ENCODE measurements around the gene RNF19B.
"Not testable (repeated sequence)": the region's sequence is repeated elsewhere in the genome, so short reads cannot be mapped to it uniquely, and the experiment has no call there.

RNF19B gene, protein sequence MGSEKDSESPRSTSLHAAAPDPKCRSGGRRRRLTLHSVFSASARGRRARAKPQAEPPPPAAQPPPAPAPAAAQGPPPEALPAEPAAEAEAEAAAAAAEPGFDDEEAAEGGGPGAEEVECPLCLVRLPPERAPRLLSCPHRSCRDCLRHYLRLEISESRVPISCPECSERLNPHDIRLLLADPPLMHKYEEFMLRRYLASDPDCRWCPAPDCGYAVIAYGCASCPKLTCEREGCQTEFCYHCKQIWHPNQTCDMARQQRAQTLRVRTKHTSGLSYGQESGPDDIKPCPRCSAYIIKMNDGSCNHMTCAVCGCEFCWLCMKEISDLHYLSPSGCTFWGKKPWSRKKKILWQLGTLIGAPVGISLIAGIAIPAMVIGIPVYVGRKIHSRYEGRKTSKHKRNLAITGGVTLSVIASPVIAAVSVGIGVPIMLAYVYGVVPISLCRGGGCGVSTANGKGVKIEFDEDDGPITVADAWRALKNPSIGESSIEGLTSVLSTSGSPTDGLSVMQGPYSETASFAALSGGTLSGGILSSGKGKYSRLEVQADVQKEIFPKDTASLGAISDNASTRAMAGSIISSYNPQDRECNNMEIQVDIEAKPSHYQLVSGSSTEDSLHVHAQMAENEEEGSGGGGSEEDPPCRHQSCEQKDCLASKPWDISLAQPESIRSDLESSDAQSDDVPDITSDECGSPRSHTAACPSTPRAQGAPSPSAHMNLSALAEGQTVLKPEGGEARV

DNA sequence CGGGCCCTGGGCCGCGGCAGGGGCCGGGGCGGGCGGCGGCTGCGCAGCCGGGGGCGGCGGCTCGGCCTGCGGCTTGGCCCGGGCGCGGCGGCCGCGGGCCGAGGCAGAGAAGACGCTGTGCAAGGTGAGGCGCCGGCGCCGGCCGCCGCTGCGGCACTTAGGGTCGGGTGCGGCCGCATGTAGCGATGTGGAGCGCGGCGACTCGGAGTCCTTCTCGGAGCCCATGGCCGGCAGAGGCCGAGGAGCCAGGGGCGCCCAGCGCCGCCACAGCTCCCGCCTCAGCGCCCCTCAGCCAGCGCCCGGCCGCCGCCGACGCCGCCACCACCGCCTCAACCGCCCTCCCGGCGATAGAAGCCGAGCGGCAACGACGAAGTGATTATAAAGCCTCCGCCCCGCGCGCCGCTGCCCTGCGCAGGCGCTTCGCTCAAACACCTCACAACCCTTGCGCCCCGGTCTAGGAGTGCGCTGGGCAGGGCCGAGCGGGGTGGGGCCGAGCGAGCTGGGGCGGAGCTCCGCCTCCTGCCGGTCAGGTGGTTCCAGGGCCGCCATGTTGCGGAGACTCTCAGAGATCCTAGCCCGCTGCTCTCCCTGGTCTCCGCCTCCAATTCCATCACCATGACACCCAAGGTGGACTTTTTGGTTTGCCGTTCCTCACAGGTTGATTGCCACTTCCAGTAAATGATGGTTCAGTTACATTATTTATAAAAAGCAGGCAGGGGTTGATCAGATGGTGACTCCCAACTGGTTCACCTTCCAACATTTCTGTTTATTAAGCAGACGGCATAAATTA, at the start of gene RNF19B:
Gene RNF19B, minus strand, starts transcription at position 349 of the 790 bp plus-strand sequence. Its CDS starts 124 bp downstream, at position 225.
- peak; percentile 90 to 94 for DNase-seq

DNA sequence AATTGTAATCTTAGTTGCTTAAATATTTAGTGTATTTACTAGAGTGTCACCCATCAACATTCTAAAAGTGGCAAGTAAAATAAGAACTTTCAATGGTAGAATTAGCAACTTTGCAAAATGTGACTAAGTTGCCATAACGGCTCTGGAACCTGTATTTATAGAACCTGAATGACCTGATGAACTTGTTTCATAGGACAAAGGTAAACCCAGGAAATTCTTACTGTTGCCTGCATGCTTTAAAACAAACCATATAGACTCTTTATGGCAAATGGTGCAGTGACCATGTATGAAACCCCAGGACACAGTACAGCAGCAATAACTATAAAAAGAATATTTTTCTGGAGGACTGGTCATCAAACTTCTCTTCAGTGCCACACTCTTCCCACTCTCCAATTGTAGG, 49.2 kb upstream of the RNF19B start:
- DNase-seq = no peak

DNA sequence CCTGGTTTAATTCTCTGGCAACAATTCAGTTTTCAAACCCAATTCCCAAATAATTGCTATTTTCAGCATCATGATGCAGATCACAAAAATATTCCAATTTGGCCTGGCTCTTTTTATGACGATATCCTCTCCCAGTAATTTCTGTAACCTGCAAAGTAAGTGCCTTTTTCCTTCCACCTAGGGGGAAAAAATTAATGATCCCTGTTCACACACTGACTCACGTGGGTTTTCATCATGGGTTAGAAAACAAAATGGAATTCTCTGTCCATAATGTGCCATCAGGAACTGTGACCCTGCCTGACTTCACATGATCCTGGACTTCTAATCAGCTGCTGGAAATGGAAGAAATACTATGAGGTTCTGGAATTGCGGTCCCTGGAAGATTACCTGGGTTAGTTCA, 47.6 kb upstream of the RNF19B start:
- DNase-seq = no peak

DNA sequence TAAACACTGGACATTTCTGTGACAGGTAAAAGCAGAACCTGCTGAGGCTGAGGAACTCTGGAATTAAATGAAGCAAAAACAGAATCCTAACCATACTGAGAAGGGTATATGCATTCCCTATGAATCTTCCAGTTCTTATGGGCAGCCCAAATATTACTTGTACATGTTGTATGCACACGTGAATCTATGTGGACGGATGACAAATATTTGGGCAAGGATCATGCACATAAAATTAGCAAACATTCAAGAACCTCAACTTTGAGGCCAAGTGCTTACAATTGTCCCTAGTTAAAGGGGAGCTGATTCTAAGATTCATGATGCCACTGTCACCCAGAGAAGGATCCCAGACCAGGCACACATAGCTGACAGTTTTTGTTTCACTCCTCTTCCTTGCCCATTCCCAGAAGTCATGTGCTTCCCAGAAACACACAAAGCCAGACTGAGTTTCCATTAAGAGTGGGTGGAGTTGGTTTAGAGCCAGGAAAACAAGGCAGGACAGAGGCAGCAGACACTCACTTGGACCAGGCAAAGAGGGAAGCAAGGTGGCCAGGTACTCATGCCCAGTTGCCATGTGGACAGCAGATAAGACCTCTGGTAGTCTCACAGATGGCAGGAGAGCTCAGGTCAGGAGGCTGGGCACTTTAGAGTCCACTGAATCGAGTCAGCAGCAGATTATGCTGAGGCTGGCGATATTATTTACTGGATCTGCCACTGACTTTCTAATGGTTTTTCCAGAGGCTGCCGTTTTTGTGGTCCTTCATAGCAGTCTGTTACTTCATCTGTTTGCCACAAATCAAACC, 46.5 kb upstream of the RNF19B start:
- DNase-seq = no peak

DNA sequence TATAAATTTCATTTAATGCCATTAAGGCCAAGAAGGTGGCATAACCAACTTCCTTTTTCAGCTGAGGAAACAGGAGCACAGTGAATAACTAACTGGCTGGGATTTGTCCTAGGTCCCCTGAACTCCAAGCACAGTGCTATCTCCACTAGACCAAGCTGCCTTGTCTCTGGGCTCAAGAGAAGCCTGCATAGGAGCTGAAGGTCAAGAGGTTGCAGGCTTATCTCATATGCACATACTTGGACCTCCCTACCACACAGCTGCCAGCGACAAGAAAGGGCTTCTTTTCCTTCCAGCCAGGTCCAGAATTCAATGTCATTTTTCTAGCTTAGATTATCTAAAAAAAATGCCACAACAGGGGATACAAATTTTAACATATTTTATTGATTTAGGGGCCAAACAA, 45.0 kb upstream of the RNF19B start:
- DNase-seq = no peak

DNA sequence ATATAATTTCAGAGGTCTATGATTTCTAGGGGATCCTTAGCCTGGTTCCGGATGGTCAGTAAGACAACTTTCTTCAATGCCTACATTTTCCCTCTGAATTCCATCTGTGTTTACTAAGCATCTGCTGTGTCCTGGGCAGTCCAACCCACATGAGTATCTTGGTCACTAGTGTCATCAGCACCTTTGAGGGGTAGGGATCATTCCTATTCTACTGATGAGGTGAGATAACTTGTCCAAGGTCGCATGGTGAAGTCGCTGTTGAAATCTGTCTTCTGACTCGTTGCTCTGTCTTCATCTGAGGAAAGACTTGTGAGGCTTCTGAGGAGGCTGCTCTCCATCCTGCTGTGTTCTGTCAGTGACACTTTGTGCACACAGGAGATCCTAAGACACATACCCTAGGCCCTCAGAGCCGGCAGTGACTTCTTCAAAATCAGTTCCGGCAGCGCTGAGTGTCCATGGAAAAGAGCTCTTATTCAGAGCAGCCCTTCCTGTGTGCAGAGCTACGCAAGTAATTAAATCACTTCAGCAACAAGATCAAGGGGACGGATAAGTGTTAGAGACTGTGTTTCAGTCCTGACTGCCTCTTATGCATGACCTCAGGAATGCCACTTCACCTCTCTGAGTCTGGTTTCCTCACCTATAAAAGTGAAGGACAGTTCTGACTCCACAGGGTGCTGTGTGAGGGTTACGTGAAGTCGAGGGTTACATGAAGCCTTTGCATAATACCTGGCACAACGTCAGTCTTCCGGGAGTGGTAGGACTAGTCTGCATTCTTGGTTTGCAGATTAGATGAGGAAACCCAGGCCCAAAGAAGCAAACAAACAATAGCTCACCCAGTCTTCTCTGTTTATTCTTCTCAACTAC, 43.7 kb upstream of the RNF19B start:
- no peak for DNase-seq

DNA sequence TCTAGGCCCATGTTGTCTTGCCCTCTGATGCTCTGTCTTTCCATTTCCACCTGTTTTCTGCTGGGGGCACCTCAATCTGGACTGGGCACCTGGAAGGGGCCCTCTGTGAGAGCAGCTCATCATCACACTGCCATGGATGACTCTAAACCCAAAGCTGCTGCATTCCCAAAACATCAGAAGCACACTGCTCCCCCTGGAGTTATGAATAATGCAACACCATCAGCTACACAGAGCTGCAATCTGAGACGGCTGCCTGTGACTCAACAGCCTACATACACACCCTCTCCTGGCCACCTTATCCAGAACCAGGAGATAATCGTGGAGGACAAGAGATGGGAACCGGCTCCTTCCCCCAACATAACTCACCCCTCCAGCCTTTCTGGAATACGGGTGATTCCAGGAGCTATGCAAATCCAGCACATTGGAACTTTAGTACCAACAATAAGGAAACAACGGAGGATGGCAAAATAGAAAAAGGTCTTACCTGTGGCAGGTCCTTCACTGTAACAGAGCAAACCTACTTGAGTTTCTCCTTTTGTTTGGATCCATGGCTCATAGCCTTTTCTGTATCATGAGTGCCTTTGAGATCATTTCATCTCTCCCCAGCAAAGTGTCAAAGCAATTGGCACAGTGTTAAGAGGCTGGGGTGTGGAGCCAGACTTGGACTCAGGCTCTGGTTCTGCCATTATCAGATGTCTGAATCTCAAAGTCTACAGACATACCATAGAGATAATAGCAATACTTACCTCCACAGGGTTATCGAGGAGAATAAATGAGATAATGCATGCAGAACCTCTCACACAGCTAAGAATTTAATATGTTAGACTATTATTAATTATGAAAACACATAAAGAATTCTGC, 42.8 kb upstream of the RNF19B start:
- DNase-seq = peak; percentile 20 to 56

DNA sequence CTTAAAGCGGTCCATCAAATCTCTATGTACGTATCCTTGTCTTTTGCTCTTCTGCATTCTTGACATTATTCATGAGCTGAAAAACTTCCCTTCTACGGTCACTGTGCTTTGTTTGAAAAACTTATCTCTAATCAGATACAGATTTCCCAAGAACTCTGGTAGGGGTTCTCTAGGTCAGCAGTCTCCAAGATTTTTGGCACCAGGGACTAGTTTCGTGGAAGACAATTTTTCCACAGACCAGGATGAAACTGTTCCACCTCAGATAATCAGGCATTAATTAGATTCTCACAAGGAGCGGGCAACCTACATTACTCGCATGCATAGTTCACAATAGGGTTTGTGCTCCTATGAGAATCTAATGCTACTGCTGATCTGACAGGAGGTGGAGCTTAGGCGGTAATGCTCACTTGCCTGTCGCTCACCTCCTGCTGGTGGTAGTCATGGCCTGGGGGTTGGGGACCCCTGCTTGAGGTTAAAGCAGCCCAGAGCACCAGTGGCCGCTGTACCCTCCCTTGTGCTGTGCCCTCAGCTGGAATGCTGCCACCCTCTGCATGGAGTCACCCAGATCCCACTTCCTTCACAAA, 41.3 kb upstream of the RNF19B start:
- DNase-seq = no peak

DNA sequence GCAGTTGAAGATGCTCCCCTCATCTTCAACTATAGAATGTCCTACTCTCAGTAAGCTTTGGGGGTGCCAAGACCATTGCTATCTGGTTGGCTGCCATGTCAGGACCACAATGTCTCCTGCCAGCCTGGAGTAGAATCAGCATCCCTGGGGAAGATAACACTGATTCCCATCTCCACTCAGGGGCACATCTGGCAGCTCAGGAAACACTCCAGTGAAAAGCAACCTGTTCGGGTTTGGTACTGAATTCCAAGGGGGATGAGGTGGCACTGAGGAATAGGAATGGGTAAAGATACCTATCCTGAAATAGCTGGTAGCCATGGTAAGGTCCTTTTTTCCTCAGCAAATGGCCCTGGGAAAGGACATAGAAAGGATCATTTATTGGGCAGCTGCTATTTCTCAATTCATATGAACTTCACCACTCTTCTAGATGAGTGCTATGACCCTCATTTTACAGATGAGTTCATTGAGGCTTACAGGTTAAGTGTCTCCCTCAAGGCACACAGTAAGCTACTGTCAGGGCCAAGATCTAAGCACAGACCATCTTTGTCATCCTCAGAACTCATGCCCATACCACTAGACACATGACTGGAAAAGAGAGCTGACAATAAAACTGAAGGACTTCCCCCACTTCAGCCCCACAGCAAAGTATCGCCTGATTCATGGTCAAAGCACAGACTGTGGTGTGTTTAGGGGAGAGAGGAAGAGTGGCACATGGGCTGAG, 40.7 kb upstream of the RNF19B start:
- no peak for DNase-seq

DNA sequence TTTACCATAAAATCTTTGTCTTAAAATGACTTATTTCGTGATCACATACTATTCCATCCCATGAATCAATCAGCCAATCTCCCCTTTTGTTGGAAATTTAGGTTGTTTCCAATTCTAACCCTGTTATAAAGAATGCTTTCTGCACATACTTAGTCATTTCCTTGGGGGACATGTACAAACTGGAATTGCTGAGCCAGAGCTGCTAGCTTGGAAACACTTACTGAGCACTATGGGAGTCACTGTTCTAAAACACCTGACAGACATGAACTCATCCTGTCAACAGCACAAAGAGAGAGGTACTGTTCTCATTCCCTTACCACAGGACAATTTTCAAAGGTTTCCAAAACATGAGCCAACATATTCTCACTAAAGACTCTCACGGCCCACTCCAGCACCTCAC, 40.0 kb upstream of the RNF19B start:
- no peak for DNase-seq

DNA sequence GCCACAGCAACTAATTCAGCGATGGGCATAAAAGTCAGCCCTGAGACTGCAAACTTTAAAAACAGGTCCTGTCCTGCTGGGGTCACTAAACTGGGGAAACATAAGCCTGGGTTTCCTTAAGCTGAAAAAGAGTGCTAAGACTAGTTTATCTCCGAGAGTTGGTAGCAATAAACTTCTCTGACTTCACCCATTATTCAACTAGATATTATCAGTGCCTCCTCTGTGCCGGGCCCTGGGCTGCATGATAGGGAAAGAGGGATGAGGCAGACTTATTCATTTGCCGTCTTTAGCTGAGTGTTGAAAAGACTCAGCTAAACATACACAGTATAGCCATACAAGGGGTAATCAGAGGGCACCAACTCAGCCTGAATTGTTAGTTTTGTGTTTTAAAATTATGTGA, 39.0 kb upstream of the RNF19B start:
- no peak for DNase-seq

DNA sequence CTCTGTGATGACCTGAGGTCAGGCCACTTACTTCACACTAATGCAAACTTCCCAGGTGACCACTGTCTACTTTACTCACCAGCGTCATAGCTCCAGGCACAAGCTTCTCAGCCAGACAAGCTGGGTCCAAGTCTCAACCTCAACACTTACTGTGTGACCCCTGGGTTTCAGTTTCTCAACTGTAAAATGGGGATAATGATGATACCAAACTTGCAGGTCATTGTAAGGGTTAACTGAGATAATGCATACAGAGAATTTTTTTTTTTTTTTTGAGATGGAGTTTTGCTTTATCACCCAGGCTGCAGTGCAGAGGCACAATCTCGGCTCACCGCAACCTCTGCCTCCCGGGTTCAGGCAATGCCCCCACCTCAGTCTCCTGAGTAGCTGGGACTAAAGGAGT, 37.4 kb upstream of the RNF19B start:
- no peak for DNase-seq

DNA sequence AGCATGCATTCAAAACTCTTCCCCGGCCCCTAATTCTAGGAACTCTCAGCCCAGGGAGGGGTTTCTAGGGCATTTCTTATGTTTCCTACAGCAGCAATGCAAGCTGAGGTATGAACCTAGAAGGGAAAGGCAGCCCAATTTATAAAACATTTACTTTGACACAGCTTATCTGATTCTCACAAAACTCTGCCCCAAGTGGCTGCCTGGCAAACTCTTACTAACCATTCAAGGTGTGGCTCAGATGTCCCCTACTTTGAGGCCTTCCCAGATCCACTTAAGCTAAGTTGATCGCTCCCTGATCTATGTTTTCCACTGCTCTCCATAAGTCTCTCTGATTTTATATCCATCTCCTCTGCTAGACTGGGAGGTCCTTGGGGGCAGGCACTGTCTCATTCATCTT, 36.7 kb upstream of the RNF19B start:
- no peak for DNase-seq

DNA sequence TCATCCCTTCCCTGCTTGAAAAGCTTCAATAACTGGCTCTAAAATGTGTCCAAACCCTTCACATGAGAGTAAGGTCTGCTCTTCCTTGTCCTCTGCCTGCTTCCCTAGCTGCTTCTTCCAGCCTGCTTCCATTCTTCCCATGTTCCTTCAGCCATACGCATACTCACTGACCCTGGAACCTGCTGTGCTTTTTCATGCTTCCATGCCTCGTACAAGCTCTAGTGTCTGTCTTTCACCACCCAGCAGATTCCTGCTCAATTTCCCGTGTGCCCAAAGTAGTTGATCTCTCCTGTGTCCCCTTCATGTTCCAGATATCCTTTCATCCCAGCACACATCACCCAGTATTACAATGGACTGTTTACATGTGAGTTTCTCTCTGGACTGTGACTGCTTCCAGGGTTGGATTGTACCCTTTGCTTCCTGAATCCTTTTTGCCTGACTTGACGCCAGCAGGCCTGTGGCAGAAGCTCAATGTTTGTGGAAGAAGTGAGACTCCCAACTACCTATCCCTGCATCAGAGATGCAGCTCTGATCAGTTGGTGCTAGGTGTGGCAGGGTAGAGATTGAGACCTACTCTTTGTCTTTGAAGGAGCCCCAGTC, 35.9 kb upstream of the RNF19B start:
- no peak for DNase-seq

DNA sequence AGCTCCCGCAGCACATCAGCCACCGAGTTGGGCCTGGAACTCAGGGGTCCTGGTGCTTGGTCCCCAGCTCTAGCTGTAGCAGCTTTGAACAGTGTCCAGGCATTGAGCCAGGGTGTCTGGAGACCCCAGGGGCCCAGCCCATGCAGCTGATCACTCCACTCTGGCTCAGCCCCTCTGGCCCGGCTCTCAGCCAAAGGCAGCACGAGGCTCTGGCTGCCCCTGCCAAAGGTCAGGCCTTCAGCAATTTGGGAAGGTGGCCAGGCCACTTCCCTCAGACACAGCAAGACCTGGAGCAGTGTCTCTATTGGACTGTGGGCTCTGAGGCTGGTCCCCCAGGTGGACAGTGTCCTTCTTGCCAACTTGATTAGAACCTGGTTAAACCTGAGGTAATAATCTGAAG, 34.4 kb upstream of the RNF19B start:
- no peak for DNase-seq

DNA sequence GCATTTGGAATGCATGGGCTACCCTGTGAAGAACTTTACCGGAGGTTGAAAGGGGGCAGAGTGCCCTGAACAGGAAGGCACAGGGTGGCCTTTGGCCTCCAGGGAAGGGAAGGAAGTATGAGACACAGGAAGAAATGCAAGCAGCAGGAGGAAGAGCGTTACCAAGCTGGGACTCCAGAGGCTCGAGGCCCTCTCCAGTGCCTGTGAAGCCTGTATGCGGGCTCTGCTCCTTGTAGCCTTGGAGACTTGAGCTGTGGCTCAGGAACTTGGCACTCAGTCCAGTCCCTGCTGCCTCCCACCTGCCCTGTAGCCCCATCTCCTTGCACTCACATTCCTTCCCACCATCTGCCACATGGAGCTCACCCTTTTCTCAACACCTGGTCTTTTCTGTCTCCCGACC, 33.5 kb upstream of the RNF19B start:
- peak; percentile 13 to 52 for DNase-seq

DNA sequence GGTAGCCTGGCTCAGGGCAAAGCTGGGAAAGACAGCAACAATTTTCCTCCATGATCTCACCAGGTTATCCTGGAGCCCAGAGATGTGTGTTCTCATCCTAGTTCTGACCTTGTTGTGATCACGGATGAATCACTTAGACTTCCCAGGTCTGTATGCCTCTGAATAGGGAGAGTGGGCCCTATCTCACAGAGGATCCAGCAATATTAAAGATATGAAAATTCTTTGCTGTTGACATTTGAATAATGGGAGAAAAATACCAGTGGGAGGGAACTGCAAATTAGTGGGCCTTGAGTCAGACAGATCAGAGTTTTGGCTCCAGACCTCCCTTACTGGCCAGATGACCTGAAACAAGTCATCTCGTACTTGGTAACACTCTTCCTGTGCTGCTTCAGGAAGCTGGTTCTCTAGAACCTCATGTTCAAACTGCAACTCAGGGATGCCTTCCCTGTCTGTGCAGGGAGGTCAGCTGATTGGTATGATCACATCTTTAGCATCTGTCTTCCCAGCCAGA, 32.8 kb upstream of the RNF19B start:
- no peak for DNase-seq

DNA sequence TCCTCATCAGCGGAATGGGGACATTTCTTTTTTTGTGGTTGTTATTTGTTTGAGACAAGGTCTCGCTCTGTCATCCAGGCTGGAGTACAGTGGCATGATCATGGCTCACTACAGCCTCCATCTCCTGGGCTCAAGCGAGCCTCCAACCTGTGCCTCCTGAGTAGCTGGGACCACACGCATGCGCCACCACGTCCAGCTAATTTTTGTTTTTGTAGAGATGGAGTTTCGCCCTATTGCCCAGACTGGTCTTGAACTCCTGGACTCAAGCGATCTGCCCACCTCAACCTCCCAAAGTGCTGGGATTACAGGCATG, 28.7 kb upstream of the RNF19B start:
- DNase-seq = not testable (repeated sequence)

All from NCI-H524 (cell line).